Activated CD4-positive, alpha-beta T cell treated with anti-CD3 and anti-CD28 coated beads for 1 hour (primary cell): ENCODE results near the gene ATP1B3.
A peak's percentile ranks its signal among the peaks of the same experiment; 100 is the strongest.
"Not testable (repeated sequence)": the region's sequence is repeated elsewhere in the genome, so short reads cannot be mapped to it uniquely, and the experiment has no call there.

ENCODE experiments used
- DNase-seq: peaks from one replicate; pipeline ENCODE4 v3.0.0-alpha.2; 2020

Gene ATP1B3

DNA sequence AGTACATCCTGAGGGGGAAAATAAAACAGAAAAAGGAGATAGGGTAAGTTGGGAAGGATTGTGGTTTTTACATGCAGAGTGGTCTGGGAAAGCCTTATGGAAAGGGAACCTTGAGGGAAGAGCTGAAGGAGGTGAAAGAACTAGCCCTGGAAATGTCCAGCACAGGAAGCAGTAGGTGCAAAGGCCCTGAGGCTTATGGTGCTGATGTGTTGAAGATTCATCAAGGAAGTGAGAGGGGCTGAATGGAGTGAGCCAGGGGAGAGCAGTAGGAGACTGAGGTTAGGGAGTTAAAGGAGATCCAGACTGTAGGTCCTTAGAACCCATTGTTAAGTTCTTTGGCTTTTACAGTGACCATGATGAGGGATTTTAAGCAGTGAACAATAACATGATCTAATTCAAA lies 33.0 kb downstream of the ATP1B3 start:
- no peak for DNase-seq

DNA sequence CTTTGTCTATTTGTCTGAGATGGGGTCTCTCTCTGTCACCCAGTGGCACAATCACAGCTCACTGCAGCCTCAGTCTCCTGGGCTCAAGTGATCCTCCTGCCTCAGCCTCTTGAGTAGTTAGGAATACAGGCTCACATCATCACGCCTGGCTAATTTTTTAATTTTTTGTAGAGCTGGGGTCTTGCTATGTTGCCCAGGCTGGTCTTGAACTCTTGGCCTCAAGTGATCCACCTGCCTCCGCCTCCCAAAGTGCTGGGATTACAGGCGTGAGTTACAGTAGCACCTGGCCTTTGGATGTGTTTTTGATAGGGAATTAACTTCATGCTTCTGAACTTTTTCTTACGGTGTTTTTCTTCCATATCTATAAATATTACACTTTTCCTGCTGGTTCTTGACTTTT lies 33.5 kb downstream of the ATP1B3 start:
- DNase-seq, result not testable (repeated sequence)

DNA sequence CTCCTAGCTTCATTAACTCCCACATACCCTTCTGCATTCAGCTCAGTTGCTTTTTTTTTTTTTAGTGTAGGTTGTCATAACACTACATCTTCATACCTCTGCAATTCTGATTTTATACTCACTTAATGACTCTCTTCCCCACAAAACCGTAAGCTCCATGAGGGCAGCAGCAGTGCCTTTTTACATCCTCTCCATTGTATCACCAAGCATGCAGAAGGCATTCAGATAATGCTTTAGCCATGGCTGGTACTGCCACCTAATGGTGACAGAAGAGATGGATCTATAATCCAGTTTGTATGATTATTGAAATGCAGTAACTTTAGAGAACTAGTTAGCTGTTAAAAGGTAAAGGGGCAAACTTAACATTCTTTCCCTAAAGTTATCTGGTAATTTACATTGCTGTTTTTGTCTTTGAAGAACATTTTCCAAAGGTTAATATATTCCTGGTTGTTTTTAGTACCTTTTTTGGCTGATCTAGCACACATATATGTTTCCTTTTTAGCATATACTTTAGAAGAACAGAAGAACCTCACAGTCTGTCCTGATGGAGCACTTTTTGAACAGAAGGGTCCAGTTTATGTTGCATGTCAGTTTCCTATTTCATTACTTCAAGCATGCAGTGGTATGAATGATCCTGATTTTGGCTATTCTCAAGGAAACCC lies 36.8 kb downstream of the ATP1B3 start:
- DNase-seq, result peak; percentile 29

DNA sequence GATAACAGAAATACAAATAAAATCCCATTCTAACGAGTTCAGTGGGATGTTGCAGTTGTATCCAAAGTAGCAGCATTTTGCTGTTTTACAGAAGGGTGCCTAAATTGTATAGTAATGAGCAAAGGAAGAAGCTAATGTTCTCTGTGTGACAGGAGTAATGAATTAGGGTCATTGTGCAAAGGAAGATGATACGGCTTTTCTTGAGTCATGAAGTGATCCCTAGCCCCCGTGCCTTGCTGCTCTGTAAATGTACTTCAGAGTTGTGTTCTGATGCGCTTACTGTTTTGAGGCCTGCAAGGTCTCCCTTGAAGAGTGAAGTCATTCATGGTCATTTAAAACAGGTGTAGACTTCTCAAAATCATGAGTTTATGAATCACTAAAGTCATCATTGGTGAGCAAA lies 37.9 kb downstream of the ATP1B3 start:
- DNase-seq, result no peak

DNA sequence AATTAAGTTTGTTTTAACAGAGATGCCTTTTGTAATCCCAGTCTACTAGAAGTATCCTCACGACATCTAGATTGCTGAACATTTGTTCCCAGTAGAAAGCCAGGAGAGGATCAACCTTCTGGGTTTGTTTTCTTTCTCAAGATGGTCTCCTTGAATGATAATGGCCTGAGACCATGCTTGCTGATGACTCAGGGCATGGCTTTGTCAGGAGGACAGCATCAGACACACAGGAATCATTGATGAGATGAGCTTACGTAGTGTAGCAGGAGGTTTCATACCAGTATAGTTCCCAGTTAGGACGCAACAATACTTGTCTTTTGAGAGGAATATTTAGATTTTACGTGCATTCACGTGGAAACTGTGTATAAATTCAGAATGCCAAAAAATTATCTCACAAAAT lies 38.6 kb downstream of the ATP1B3 start:
- DNase-seq, result no peak

DNA sequence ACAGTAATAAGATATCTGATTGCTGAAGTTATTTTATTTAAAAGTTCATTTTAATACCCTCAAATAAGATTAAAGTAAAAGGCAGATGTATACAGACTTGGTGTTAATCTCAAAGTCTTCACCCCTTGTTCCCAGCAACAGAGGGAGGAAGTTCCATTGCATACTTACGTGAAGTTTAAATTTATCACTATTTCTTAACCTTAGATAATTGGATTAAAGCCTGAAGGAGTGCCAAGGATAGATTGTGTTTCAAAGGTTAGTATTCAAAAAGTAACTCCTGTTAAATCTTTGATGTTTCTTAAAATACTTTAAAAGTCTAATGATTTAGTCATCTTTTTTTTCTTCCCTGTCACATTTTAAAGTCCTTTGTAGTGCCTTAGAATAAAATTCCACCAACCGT lies 39.3 kb downstream of the ATP1B3 start:
- DNase-seq, result no peak

DNA sequence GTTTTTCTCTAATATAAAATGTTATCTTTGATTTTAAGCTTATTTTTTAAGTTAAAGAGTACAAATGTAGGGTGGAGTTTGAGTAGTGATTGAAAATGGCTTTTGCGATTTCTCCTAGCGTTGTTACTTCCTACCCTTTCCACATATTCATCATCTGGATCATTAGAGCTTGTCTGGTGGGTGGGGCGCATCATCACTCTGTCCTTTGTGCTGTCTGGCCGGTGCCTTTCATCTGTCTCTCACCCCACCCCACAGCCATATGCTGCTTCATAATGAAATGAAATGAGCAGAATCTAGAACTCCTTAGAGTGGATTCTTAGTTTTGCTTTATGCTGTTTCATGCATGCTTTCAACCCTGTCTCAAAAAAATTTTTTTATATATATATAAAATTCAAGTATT lies 44.3 kb downstream of the ATP1B3 start:
- no peak for DNase-seq

DNA sequence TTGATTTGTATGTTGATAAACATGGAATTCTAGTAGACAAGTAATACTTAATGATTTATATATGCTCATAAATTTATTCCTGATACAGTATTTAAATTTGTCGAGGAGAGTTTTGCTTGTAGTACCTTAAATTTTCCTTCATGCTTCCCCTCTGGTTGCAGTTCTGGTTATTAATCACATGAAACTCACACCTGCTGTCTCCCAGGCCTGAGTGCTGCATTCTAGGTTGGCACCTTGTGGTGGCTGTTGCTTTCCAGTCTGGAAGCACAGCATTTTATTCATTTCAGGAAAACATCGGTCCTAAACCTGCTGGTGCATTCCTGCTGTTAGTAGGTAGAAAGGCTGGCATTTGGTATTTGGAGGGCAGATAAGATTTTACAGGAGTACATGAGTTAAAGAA lies 44.9 kb downstream of the ATP1B3 start:
- no peak for DNase-seq

DNA sequence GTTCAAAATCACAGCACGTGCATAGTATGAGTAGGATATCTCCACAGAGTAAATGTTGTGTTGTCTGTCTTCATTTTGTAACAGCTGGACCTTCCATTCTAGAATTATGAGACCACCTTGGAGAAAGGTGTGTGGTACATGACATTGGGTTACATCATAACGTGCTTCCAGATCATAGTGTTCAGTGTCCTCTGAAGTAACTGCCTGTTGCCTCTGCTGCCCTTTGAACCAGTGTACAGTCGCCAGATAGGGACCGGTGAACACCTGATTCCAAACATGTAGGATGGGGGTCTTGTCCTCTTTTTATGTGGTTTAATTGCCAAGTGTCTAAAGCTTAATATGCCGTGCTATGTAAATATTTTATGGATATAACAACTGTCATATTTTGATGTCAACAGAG lies 49.2 kb downstream of the ATP1B3 start:
- DNase-seq, result not testable (repeated sequence)

DNA sequence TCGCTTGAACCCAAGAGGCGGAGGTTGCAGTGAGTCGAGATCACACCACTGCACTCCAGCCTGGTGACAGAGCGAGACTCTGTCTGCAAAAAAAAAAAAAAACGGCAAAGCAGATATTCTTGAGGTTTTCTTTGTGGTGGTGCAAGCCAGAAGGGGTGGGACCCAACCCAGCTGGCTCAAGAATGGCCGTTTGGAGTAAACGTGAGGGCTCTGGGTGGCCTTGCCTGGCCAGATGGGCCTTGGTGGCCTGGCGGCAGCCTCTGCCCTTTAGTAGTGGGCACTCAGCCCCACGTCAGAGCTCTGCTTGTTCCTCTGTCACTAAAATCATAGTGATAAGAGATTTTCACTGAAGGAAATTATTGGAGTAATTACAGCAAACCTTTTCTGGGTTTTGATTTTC lies 50.5 kb downstream of the ATP1B3 start:
- DNase-seq, result no peak

DNA sequence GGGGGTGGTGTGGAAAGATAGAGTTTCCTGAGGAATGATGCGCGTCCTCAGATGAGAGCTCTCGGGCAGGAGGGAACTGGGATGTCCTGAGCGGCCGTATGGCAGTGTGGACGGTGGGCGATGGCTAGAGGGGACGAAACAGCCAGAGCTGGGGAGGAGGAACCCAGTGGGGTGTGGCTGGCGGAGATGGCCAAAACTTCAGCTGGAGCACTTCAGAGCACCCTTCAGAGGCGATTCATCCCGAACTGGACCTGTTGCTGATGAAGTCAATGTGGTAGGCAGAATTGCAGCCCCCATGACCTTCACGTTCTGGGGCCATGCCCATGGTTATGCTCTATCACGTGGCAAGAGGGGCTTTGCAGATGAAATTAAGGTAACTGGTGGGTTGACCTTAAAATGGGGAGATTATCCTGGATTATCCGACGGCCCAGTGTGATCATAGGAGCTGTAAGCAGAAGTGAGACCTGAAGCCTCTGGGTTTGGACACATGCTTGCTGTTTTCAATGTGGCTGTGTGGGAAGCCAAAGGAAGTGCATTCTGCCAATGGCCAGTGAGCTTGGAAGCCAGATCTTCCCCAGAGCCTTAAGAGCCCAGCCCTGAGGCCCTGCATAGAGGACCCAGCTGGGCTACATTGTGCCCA lies 52.3 kb downstream of the ATP1B3 start:
- DNase-seq, result no peak

DNA sequence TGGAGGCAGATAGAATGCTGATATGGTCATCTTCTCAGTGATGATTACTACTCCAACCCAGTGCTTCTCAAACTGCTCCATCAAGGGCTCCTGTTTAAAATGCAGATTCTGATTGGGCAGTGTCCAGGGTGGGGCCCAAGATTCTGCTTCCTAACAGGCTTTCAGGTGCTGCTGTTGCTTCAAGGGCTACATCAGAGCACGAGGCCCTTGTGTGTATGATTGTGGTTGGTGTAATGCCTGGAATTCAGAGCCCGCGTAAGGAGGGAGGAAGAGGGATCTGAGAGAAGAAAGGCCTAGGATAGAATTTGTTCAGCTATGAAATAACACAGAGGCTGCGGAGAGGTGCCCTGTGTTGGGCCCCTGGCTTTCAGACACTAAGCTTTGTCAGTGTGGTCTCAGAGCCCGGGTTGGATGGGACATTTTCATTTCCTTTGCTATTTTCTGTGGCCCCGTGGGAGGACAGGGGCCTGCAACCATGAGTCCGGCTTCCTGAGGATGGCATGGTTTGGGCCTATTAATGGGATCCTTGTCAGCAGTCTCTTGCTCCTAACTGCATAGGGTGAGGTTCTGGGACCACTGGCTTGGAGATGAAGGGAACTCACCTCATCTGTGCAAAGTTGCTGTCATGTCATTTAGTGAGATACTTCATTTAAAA lies 53.0 kb downstream of the ATP1B3 start:
- DNase-seq, result no peak

DNA sequence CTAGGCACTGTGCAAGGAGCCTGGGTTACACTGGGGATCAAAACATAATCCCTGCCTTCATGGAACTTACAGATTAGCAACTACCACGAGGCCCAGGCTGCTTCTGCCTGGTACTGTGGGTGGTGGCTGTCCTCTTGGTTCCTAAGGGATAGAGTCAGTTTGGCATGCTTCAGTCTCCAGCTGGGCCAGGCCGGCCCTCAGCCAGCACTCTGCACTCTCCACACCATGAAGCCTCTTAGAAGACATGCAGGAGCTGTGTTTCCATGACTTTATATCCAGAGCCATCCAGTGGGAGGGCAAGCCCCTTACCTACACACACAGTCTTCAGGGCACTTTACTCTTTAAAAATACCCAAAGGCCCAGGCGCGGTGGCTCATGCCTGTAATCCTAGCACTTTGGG lies 54.4 kb downstream of the ATP1B3 start:
- no peak for DNase-seq

DNA sequence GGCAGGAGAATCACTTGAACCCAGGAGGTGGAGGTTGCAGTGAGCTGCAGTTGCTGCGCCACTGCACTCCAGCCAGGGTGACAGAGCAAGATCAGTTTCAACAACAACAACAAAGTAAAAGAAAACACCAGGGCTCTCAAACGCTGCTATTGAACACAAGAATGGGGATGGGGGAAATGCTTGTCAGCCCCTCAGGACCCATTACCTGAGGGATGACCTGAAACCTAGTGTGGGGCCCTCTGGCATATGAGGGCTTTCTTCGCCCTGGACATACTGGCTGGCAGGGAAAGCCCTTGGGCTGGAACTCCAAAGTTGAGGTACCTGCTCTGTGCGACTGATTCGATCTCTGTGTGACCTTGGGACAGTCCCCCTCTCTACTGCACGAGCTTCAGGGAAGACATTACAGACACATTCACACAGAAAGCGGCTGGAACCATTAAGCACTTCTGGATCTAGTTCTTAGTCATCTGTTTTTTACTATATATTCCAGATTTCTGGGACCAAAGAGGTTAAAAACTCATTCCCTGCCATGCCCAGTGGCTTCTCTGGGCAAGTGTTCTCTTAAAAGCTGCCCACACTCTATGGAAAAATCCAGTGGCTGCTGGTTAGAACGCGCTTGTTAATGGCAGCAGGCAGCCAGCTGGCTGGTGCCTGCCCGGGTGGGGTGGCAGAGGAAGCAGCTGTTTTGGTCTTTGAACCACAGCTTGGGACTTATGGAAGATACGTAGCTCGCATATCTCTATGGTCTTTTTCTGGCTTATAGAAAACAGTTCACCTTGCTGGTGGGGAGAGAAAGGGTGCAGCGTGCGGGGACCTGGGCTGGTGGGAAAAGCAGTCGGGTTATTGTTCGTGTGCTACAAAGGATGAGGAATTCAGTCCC lies 57.2 kb downstream of the ATP1B3 start:
- DNase-seq, result no peak

DNA sequence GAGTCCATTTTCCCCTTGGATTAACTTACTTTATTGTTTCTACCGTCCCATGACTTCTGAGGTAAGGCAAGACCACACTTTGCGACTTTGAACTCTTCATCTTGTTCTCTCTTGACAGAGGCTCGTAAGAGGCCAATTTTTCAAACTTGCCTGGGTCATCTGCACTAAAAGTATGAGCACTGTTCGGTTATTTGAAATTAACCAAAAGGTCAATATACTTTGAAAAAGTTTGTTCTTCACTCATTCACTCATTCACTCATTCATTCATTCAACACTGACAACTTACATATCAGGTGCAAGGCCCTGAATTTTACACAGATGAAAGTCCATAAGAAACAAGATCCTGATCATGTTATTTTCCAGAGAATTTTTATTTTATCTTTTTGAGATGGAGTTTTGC lies 57.9 kb downstream of the ATP1B3 start:
- DNase-seq, result no peak

DNA sequence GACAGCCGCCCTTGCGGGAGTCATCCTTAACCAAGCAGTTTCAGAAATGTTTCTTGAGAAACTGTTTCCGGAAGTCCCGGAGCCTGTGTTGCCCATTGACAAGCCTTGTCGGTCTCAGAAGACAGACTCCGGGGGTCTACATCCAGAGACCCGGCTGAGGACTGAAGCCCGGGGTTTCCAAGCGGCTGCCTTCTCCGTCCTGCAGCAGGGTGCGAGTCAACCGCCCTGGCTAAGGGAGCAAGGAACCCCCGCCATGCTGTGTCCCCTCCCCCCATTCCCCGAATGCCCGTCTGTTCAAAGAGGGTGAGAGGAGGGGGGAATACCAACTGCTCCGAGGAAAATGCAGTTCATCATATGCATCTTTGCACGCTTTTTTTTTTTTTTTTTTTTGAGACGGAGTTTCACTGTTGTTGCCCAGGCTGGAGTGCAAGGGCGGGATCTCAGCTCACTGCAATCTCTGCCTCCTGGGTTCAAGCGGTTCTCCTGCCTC lies 61.6 kb downstream of the ATP1B3 start:
- no peak for DNase-seq

DNA sequence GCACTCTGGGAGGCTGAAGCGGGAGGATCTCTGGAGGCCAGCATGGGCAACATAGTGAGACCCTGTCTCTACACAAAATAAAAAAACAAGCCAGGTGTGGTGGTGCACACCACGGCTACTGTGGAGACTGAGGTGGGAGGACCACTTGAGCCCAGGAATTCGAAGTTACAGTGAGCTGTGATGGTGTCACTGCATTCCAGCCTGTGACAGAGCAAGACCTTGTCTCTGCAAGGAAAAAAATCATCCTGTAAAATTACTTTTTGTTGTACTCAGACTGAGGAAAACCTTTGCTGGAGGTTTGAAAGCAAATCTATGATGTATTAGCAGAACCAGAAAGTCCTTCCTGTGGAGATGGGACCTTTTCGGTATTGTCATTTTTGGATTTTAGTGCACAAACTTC lies 63.3 kb downstream of the ATP1B3 start:
- DNase-seq, result no peak

DNA sequence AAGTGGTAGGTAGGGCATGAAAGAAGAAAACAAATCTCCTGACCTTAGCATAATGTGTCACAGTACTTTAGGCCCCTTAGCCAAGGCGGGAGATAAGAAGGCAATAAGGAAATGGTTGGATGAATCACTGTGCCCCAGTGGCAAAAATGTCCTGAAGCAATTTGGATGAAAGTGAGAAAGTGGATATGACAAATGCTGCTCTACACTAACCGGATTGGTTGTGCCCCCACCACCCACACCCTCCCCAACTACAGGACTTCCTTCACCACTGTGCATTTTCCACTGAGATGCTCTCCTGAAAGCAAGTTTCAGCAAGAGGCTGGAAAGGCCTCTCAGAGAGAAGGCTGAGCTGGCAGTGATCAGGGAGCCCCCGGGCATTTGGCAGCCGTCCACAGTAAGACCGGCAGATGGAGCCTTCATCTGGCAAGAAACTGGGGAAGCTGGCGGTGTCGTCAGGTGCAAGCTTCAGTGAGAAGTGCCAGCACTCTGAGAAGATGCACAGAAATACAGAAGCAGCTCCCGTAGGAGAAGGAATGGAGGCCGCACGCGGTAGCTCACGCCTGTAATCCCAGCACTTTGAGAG lies 63.8 kb downstream of the ATP1B3 start:
- no peak for DNase-seq

DNA sequence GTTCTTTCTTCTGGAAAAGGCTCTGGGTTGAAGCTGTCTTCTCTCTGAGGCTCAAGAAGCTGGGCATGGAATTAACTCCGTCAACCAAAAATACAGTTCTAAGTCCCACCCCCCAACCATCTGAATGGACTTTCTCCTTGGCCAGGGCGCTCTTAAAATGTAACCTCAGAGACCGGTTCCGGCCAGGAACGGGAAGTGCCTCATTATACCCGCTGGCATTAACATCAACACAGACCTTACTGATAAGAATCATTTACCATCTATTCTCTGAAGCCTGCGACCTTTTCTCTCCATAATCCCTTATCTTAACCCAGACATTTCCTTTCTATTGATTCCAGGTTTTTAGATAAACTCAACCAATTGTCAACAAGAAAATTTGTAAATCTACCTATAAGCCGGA lies 64.7 kb downstream of the ATP1B3 start:
- no peak for DNase-seq

DNA sequence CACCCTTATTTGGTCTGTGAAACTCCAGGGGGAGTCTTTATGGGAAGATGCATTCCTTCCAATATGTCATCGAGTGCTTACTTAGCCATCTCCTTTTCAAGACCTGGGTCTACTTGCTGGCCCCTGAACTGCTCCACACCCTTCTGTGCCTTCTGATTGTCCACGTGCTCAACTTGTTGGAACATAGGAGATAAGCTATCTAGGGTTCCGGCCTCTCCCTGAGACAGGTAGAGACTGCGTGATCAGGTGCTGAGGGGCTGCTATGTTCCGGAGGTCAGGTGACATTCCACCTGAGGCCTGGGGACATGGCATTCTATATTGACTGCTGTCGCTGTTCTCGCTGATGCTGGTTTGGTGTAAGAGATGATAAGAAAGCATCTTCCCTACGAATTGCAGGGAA lies 65.6 kb downstream of the ATP1B3 start:
- DNase-seq, result no peak

DNA sequence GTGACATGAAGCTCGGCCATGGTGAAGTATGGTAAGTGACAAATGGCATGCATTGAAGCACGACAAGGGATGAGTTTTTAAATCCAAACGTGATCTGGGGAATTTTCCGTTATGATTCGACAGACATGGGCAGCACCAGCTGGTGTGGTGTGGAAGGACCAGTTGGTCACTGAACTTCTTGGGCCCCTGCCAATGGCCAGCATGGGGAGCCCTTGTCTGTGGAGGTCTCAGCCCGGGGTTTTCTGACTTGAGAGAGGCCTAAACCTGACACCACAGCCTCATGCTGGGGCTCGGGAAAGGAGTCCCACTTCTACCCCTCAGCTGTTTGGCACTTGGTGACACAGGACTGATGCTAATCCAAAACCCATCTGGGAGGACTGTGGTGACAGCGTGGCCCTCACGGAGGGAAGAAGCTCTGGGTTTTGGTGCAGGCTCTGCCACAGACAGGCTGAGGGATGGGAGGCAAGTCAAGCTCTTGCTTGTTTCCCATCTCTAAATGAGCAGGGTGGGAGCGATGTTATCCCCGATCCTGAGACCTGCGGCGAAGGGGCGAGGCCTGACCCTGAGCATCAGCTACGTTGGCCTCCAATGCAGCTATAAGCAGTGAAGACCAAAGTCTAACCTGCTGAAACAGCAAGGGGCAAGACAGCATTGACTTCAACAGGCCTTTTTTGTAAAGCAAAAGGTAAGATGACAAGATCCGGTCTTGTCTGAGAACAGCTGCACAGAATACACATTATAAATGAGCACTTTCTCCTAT lies 69.5 kb downstream of the ATP1B3 start:
- DNase-seq, result no peak

DNA sequence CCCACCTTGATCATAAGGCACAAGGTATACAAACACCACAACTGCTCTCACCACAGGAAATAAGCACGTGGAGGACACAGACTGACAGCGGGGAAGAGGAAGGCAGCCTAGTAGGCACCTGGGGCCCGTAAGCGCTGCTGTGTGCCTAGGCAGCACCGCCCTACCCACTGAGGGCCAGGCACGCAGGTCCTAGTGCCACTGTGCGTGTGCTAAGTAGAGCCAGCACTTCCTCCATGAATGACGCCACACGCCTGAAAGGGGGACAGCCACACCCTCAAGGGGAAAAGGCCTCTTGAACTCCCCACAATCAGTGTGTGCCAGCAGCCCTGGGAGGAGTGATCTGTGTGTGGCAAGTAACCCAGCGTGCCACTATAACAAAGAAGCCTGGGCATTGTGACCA lies 73.0 kb downstream of the ATP1B3 start:
- DNase-seq, result no peak
